IPS-15b (cell line): ENCODE measurements around the gene BOLL.
"Not testable (repeated sequence)": the region's sequence is repeated elsewhere in the genome, so short reads cannot be mapped to it uniquely, and the experiment has no call there.

Experiments
- H3K27me3 ChIP-seq: one replicate; pipeline ENCODE4 v1.6.1; 2013; ENCODE audit warnings: low read length; ENCODE audit not compliant: control insufficient read depth, insufficient read depth
- H3K36me3 ChIP-seq: one replicate; pipeline ENCODE4 v1.6.1; 2013; ENCODE audit warnings: low read length; ENCODE audit not compliant: control insufficient read depth, insufficient read depth
- H3K4me1 ChIP-seq: one replicate; pipeline ENCODE4 v1.6.1; 2013; ENCODE audit warnings: mild to moderate bottlenecking, low read length; ENCODE audit not compliant: control insufficient read depth, insufficient read depth
- H3K4me3 ChIP-seq: one replicate; pipeline ENCODE4 v1.5.1; 2013; ENCODE audit warnings: low read depth, low read length
- H3K9ac ChIP-seq: one replicate; pipeline ENCODE4 v1.6.1; 2013; ENCODE audit warnings: low read depth, mild to moderate bottlenecking, low read length
- H3K9me3 ChIP-seq: one replicate; pipeline ENCODE4 v1.6.1; 2013; ENCODE audit warnings: mild to moderate bottlenecking, low read length; ENCODE audit not compliant: control insufficient read depth, insufficient read depth

BOLL gene

DNA sequence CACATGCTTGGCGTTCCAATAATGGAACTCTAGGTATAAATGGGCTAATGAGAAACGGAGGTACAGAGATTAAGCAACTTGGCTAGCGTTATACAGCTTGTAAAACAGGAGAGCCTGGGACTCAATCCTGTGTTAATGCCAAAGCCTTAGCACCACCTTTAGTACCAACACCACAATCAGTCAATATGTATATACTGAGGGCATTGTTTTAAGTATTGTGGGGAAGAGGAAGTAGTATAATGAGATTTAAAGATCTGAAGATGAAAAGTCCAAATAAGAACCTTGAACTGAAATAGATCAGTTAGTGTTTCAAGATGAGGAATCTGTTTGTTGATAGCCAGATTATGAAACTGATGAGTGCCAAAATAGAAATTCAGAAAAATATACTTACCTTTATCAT is 71.8 kb downstream of the BOLL start:
- Histone ChIP-seq H3K4me3 (no peak overlapping the region), H3K27me3 (no peaks in the 10 kb centered on the region), H3K9ac (no peak overlapping the region), H3K36me3 (peaks cover 4% of the 10 kb centered on the region), H3K4me1 (peaks cover 14% of the 10 kb centered on the region), H3K9me3 (no peaks in the 10 kb centered on the region)

DNA sequence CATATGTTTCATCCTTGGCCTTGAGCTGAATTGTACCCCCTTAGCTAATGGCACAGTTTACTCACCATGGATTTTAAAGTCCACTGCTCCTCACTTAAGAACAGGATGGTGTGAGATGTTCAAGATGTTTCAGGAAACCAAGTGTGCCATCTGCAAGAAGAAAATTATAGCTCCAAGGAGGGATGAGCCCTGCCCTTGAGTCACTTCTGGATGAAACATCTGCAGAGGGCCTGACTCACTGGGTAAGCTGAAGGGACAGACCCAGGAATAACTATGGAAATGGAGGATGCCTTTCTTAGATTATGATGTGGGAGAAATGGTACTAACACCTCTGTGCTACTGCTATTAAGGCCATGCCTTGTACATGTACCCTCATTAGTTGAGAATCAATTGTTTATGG is 73.5 kb downstream of the BOLL start:
- no peaks in the 10 kb centered on the region for H3K9me3 ChIP-seq
- no peaks in the 10 kb centered on the region for H3K27me3 ChIP-seq
- H3K4me1 ChIP-seq, result peaks cover 15% of the 10 kb centered on the region
- H3K4me3 ChIP-seq, result no peak overlapping the region
- no peak overlapping the region for H3K9ac ChIP-seq
- peaks cover 4% of the 10 kb centered on the region for H3K36me3 ChIP-seq

DNA sequence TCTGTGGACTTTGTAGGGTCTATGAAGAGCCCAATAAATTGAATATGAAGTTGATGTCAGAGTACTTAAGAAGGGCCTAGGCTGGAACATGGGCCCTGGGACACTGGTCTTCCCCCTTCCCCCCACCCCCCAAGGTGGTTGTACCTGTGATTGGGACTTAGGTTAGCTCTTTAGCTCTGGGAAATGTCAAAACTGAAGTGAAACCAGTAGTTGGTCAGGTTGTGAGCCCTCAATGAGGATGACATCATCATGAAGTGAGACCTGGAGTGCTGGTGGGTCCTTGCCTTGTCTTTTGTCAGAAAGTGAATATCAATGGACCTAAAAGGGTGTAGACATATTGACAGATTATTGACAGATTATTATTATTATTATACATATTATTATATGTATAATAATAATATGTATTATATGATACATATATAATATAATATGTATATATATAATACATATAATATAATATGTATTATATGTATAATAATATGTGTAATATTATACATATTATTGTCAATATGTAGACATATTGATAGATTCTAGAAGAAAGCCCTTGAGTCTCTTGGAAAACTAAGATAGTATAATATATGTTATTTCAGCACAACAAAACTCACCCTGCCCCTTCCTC is 74.6 kb downstream of the BOLL start:
- Histone ChIP-seq H3K36me3 (peaks cover 4% of the 10 kb centered on the region), H3K9ac (no peak overlapping the region), H3K4me3 (no peak overlapping the region), H3K9me3 (no peaks in the 10 kb centered on the region), H3K4me1 (peaks cover 15% of the 10 kb centered on the region), H3K27me3 (no peaks in the 10 kb centered on the region)

DNA sequence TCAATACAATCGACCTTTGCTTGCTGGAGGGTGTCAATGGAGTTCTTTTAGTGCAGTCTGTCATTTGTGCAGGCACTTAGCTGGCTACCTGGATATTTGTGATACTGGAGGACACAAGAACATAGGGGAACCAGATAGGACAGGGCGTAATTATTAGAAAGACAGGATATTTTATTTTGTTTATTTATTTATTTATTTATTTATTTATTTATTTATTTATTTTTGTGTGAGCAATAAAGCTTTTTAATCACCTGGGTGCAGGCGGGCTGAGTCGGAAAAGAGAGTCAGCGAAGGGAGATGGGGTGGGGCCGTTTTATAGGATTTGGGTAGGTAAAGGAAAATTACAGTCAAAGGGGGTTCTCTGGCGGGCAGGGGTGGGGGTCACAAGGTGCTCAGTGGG is 76.0 kb downstream of the BOLL start:
- H3K9ac ChIP-seq, H3K36me3 ChIP-seq, H3K9me3 ChIP-seq, H3K27me3 ChIP-seq: not testable (repeated sequence)
- H3K4me3 ChIP-seq, result peak overlapping the region; percentile 90
- H3K4me1 ChIP-seq, result peaks cover 15% of the 10 kb centered on the region

DNA sequence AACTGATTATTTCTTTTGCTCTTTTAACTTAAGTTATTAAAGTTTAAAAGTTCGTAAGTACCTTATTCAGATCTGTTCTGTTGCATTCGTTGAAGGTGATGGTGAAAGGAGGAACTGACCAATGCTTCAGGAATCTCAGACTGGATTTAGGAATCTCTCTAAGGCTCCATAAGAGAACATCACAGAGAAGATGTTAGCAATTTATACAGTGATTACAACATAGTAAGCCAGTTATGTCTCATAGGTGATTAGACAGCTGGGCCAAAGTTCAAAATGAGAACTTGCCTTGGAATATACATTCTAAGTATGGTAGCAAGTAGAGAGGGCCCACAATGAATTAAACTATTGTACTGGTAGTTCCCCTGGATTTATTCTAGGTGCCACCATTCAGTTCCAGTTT is 76.8 kb downstream of the BOLL start:
- peaks cover 15% of the 10 kb centered on the region for H3K4me1 ChIP-seq

DNA sequence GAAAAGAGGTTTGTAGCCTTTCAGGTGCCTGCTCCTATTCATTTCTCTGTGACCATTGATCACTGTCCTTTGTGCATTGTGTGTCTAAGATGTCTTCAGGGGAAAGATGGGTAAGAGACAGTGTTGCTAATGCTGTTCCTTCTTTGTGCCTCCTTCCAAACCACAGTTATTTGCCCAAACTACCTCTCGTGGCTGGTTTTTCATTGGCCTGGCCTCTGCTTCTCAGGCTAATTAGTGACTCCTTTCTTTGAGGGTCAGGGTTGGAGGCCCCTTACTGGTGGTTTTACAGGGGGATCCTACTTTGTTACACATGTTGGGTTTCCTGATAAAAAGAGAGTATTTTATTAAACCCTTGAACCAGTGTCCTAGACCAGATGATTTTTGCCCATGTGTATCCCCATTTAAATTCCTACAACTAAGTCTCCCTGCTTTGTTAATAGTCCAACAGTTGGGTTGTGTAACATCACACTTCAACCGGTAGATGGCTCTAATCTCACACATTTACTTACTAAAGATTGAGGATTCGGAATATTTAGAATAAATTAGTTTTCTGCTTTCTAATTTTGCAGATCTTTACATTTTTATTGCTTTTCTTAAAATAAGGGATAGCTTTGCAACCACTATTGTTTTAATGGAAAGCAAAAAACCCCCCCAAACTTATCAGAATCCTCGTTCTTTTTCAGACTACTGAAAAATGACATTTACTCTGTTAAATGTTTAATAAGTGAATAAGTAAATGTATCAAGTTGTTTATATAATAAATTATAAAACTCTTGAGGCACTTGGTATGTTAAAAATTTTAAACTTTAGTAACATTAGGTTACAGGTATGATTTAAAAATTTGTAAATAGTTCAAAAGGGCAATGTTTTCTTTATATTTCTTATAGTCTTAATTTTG is 77.6 kb downstream of the BOLL start:
- peak overlapping the region; percentile 90 for H3K4me3 ChIP-seq
- peaks cover 15% of the 10 kb centered on the region for H3K4me1 ChIP-seq
- H3K9ac ChIP-seq, result no peak overlapping the region
- no peaks in the 10 kb centered on the region for H3K9me3 ChIP-seq
- peaks cover 4% of the 10 kb centered on the region for H3K36me3 ChIP-seq
- H3K27me3 ChIP-seq, result no peaks in the 10 kb centered on the region

More for the DNA sequence above, 76.8 kb downstream of the BOLL start:
- H3K9ac ChIP-seq, result no peak overlapping the region
- H3K36me3 ChIP-seq, result peaks cover 4% of the 10 kb centered on the region
- H3K9me3 ChIP-seq, result no peaks in the 10 kb centered on the region
- H3K27me3 ChIP-seq, result no peaks in the 10 kb centered on the region
- peak overlapping the region; percentile 90 for H3K4me3 ChIP-seq

DNA sequence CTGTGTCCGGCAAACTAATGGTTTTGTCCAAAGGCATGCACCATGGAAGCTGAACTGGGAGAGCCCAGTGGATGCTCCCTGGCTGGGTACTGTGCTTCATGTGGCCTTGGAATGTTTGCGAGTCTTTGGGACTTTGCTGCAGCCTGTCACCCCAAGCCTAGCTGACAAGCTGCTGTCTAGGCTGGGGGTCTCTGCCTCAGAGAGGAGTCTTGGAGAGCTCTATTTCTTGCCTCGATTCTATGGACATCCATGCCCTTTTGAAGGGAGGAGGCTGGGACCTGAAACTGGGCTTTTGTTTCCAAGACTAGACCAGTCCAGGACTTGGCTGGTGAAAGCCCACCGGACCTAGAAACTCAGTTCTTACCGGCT is 78.3 kb downstream of the BOLL start:
- H3K36me3 ChIP-seq, result peaks cover 4% of the 10 kb centered on the region
- H3K4me3 ChIP-seq, result peak overlapping the region; percentile 90
- no peaks in the 10 kb centered on the region for H3K9me3 ChIP-seq
- H3K27me3 ChIP-seq, result no peaks in the 10 kb centered on the region
- peaks cover 15% of the 10 kb centered on the region for H3K4me1 ChIP-seq
- H3K9ac ChIP-seq, result no peak overlapping the region

DNA sequence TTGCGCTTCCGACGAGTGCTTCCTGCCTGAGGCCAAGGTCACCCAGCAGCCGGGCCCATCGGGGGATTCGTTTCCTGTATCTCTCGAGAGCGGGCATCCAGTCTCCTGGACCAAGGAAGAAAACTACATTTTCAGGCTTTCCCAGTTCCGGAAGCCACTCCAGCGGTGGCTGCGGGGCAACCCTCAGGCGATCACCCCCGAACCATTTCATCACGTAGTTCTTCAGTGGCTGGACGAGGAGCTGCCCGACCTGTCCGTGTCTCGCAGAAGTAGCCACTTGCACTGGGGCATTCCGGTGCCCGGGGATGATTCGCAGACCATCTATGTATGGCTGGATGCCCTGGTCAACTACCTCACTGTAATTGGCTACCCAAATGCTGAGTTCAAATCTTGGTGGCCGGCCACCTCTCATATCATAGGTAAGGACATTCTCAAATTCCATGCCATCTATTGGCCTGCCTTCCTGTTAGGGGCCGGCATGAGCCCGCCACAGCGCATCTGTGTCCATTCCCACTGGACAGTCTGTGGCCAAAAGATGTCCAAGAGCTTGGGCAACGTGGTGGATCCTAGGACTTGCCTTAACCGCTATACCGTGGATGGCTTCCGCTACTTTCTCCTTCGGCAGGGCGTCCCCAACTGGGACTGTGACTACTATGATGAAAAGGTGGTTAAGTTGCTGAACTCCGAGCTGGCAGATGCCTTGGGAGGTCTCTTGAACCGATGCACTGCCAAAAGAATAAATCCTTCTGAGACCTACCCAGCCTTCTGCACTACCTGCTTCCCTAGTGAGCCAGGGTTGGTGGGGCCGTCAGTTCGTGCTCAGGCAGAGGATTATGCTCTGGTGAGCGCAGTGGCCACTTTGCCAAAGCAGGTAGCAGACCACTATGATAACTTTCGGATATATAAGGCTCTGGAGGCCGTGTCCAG is 78.9 kb downstream of the BOLL start:
- H3K4me3 ChIP-seq, result peak overlapping the region; percentile 90
- no peak overlapping the region for H3K9ac ChIP-seq
- H3K36me3 ChIP-seq, result peaks cover under 1% of the 10 kb centered on the region
- no peaks in the 10 kb centered on the region for H3K27me3 ChIP-seq
- peaks cover 15% of the 10 kb centered on the region for H3K4me1 ChIP-seq
- no peaks in the 10 kb centered on the region for H3K9me3 ChIP-seq

DNA sequence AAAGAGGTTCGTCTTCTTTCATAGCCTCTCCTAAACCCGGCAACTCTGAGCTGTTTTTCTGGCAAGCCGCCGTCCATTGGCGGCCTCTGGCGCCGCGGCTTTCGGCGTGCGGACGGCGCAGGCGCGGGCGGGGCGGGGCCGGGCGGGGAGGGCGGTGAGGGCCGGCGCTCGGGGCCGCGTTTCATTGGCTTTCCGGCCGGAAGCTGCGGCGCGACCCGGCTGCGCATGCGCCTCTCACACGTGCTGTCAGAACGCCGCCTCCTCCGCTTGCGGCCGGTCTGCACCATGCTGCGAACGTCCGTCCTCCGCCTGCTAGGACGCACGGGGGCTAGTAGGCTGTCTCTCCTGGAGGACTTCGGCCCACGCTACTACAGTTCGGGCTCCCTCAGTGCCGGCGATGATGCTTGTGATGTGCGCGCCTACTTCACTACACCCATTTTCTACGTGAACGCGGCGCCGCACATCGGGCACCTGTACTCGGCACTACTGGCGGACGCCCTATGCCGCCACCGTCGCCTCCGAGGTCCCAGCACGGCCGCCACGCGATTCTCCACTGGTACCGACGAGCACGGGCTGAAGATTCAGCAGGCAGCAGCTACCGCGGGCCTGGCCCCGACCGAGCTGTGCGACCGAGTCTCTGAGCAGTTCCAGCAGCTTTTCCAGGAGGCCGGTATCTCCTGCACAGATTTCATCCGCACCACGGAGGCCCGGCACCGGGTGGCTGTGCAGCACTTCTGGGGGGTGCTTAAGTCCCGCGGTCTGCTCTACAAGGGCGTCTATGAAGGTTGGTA is 79.8 kb downstream of the BOLL start, which contains the start of gene MARS2:
MARS2 (plus strand) TSS at position 249 of the 791 bp plus-strand sequence; CDS start at position 286, 37 bp downstream.
- H3K9ac ChIP-seq, result peak within 1 kb of the TSS; percentile 76
- peaks cover 15% of the 10 kb centered on the region for H3K4me1 ChIP-seq
- H3K4me3 ChIP-seq, result peak within 1 kb of the TSS; percentile 90
- H3K36me3 ChIP-seq, result no peaks in the 10 kb centered on the region
- H3K9me3 ChIP-seq, result no peaks in the 10 kb centered on the region
- no peaks in the 10 kb centered on the region for H3K27me3 ChIP-seq

DNA sequence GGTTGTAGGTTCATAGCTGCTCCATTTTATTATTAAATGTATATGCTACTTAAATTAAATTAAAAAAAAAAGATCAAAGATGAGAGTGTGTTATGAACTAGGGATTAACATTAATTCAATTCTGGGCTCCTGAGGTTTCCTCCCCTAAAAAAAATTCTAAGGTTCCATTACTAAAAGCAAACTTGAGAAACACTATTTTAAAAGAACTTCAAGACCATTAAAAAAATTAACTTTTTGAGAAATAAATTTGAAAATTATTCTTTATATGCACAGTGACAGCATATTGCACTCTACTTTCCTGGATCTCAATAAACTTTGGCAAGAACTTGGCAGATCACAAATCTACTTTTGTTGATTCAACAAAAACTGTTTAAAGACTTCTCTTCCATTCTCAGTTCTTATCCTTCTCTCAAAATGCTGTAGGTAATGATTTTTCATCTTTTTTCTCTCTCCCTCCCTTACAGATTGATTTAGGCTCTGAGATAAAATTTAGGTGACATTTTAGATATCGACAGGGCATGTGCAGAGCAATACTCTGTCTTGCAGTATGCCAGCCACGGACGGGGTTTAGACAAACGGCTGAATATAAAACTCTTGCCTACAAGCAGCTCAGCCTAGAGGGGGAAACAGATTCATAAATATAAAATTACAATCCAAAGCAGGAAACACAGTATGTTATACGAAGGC is 80.5 kb downstream of the BOLL start:
- Histone ChIP-seq H3K36me3 (no peaks in the 10 kb centered on the region), H3K27me3 (no peaks in the 10 kb centered on the region), H3K9ac (peak overlapping the region; percentile 76), H3K9me3 (no peaks in the 10 kb centered on the region), H3K4me1 (peaks cover 9% of the 10 kb centered on the region), H3K4me3 (peak overlapping the region; percentile 63)
